Astrocyte of the cerebellum (primary cell): ENCODE measurements around the gene CALR3.

ENCODE experiments used
- DNase-seq: peaks from one replicate; pipeline ENCODE4 v3.0.0-alpha.2; 2011; ENCODE audit warnings: low read depth
- H3K4me3 ChIP-seq: 2 replicates; pipeline ENCODE4 v1.5.1; 2011; ENCODE audit warnings: mild to moderate bottlenecking, low read depth, low read length, moderate library complexity
- CTCF ChIP-seq: IDR thresholded peaks from 2 replicates; pipeline ENCODE4 v1.5.1; 2012; ENCODE audit warnings: low read length, low read depth, moderate library complexity, mild to moderate bottlenecking; ENCODE audit errors: missing control alignments
- in situ Hi-C: cut with HindIII; loops from 2 replicates; pipeline ENCODE4 v1.10.0; 2017; ENCODE audit warnings: low sequenced_read_pairs

Gene CALR3

GRCh38 chr19:16530540-16531379 lies 34.8 kb upstream of the CALR3 start:
- in situ Hi-C loops = no loop called here
- DNase-seq = no peak
- H3K4me3 ChIP-seq = no peak overlapping the region
- TF ChIP-seq CTCF = no peak

- in situ Hi-C loops = no loop called here
- TF ChIP-seq CTCF = no peak
- H3K4me3 ChIP-seq = no peak overlapping the region
- DNase-seq = no peak
These were observed 33.6 kb upstream of the CALR3 start for GRCh38 chr19:16529466-16530144.

GRCh38 chr19:16527971-16528521 lies 32.1 kb upstream of the CALR3 start:
- no peak overlapping the region for H3K4me3 ChIP-seq
- no peak for DNase-seq
- peak; percentile 38 for TF ChIP-seq CTCF
- in situ Hi-C loops = no loop called here

- TF ChIP-seq CTCF = no peak
- no peak for DNase-seq
- H3K4me3 ChIP-seq = no peak overlapping the region
- in situ Hi-C loops = no loop called here
These were observed 31.5 kb upstream of the CALR3 start for GRCh38 chr19:16527334-16527935.

GRCh38 chr19:16525751-16526481 lies 29.9 kb upstream of the CALR3 start:
- in situ Hi-C loops = no loop called here
- no peak overlapping the region for H3K4me3 ChIP-seq
- TF ChIP-seq CTCF = no peak
- no peak for DNase-seq
